DND-41 (cell line): ENCODE measurements around the gene LAD1.

ENCODE experiments used
- CTCF ChIP-seq: IDR thresholded peaks from 2 replicates; pipeline ENCODE4 v1.5.1; 2012; ENCODE audit warnings: borderline replicate concordance, low read length, moderate library complexity, mild to moderate bottlenecking; ENCODE audit not compliant: poor library complexity, severe bottlenecking; ENCODE audit errors: extremely low read depth
- EZH2 ChIP-seq: IDR thresholded peaks from 3 replicates; pipeline ENCODE4 v1.6.1; 2012; ENCODE audit warnings: borderline replicate concordance, low read depth, mild to moderate bottlenecking, moderate library complexity, low read length, inconsistent platforms; ENCODE audit not compliant: severe bottlenecking

- no peak for TF ChIP-seq CTCF
- no peak for TF ChIP-seq EZH2
Measured at GRCh38 chr1:201376107-201376463, 23.0 kb downstream of the LAD1 start.
